Stimulated activated CD4-positive, alpha-beta T cell treated with anti-CD3 and anti-CD28 coated beads, TNF-alpha, amount 100 ng/mL, for 4 hours (primary cell): ENCODE data around the gene B2M.
"Not testable (repeated sequence)": the region's sequence is repeated elsewhere in the genome, so short reads cannot be mapped to it uniquely, and the experiment has no call there.

ENCODE experiments used
- DNase-seq, 3 experiments: peaks; one replicate each; pipeline ENCODE4 v3.0.0-alpha.2; 2020; ENCODE audit warnings: low read depth in 3 of 3

B2M gene

GRCh38 chr15:44726136-44726535 lies 14.8 kb downstream of the B2M start:
- no peak for DNase-seq

DNA sequence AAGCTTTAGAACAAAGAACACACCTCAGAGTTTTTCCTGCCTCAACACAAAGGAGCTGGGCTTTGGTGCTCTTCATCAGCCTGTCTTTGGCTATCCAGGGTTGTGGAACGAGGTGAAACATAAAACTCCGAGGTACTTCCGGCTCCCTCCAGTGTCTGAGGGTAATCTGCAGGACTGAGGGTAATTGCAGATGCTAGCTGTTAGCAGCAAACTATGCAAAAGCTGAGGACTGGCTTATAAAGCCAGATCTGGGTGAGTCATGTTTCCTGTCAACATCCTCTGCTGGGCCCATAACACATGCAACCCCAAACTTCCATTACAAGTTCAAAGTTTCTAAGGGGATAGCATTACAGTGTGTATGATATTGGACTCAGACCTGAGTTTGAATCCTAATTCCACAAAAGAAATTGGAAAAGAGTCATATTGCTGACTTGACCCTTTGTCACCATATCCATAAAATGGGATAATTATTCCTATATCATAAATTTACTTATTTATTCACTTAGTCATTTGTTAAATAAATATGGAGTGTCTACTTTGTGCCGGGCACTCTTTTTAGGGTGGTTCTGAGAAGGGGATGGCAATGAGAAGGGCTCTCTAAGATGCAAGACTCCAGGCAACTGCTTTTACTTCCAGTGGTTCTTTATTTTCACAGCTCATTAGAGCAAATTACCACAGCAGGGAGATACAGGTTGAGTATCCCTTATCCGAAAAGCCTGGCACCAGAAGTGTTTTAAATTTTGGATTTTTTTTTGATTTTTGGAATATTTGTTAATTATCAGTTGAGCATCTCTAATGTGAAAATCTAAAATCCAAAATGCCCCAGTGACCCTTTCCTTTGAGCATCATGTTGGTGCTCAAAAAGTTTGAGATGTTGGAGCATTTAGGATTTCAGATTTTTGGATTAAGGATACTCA lies 15.5 kb downstream of the B2M start:
- peak in 2 of 3 experiments; percentile 46 to 68 for DNase-seq

- DNase-seq: no peak
Measured at GRCh38 chr15:44727485-44728231, 16.3 kb downstream of the B2M start.

DNA sequence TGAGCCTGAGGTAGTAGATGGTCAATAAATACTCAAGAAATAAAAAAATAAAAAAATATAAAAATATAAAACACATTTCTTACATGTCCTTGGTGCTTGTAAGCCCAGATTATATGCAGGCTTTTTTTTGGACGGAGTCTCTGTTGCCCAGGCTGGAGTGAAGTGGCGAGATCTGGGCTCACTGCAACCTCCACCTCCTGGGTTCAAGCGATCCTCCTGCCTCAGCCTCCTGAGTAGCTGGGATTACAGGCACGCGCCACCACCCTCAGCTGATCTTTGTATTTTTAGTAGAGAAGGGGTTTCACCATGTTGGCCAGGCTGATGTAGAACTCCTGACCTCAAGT lies 16.9 kb downstream of the B2M start:
- not testable (repeated sequence) for DNase-seq

DNA sequence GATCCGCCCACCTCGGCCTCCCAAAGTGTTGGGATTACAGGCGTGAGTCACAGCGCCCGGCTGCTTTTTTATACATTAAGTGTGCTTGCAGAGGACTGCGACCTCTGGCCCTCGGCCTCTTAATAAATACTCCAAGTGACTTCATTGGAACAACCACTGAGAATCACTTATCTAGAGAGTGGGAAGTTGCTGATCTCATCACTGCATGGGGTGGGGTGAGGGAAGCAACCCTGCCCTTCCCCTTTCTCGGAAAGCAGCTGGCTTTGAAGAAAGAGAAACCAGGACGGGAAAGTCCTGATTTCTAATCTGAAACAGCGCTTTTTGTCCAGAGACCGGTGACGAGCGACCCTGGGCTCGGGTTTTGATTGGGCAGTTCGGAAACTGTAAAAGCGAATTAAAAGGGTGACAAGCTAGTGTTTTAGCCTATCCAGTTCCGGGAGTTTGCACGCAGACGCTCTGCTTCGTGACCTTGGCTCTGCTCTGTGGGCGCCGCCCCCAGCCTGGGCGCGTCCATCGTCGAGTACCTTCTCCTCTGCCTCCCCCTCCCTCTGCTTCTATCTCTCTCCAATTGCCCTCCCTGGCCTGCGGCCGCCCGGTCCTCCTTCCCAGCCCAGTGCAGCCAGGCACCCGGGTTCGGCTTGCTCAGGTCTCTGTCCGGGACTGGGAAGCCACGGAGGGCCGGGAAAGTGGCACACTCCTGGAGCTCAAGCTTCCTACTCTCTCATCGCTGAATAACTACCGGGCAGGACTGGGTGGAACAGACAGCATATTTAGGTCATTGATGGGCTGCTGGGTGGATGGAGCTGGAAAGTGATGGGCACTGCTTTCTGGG lies 17.5 kb downstream of the B2M start:
- DNase-seq: peak; percentile 70 to 97 (median 95)

GRCh38 chr15:44729408-44730127 lies 18.3 kb downstream of the B2M start:
- peak in 2 of 3 experiments; percentile 22 to 34 for DNase-seq

- no peak for DNase-seq
Measured at GRCh38 chr15:44734839-44735481, 23.6 kb downstream of the B2M start.

GRCh38 chr15:44735482-44736180 lies 24.3 kb downstream of the B2M start:
- peak in 1 of 3 experiments; percentile 15 for DNase-seq

GRCh38 chr15:44736181-44736765 lies 25.0 kb downstream of the B2M start, which contains the start of gene TRIM69:
TRIM69 (plus strand) TSS chr15:44736528; CDS start chr15:44736705, 177 bp downstream.
- no peak for DNase-seq

DNA sequence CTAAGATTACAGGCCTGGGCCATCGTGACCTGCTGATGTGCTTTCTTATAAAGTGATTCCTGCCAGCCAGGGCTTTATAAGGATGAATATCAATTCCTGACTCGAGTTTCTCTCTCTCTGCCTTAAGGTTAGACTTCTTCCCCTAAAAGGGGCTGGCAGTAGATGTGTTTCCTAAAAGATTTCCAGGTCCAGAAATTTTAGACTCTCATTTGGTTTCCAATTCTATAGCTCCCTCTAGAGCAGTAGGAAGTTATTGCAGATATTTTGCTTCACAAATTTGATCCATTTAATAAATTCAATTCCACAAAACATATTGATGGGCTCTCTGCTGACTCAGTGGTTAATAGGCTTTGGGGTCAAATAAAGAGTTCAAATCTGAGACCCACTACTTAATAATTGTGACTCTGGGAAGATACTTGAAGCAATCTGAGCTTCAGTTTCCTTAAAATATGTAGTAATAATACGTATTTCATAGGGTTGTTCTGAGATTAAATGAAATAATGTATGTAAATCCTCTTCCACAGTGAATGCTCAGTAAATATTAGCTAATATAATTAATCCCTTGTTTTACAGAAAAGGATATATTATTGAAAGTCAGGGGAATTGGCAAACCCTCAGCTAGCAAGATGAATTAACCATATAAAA lies 27.1 kb downstream of the B2M start:
- DNase-seq: no peak

DNA sequence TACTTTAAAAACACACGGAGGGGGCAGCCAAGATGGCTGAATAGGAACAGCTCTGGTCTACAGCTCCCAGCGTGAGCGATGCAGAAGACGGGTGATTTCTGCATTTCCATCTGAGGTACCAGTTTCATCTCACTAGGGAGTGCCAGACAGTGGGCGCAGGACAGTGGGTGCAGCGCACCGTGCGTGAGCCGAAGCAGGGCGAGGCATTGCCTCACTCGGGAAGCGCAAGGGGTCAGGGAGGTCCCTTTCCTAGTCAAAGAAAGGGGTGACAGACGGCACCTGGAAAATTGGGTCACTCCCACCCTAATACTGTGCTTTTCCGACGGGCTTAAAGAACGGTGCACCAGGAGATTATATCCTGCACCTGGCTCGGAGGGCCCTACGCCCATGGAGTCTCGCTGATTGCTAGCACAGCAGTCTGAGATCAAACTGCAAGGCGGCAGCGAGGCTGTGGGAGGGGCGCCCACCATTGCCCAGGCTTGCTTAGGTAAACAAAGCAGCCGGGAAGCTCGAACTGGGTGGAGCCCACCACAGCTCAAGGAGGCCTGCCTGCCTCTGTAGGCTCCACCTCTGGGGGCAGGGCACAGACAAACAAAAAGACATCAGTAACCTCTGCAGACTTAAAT lies 28.0 kb downstream of the B2M start:
- not testable (repeated sequence) for DNase-seq

DNA sequence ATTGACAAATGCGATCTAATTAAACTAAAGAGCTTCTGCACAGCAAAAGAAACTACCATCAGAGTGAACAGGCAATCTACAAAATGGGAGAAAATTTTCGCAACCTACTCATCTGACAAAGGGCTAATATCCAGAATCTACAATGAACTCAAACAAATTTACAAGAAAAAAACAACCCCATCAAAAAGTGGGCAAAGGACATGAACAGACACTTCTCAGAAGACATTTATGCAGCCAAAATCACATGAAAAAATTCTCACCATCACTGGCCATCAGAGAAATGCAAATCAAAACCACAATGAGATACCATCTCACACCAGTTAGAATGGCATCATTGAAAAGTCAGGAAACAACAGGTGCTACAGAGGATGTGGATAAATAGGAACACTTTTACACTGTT lies 32.1 kb downstream of the B2M start:
- not testable (repeated sequence) for DNase-seq

GRCh38 chr15:44753345-44753744 lies 42.0 kb downstream of the B2M start:
- DNase-seq: no peak

DNA sequence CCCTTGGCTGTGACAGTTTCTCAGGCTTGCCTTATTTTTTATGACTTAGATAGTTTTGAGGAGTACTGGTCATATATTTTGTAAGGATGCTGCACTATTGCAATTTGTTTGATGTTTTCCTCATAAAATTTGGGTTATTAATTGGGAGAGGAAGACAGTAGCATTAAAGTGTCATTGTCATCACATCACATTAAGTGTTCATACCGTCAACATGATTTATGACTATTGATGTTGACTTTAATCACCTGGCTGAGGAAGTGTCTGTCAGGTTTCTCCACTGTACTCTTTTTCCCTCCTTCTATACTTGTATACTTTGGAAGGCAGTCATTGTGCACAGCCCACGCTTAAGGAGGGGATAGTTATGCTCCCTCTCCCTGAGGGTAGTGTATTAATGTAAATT lies 51.9 kb downstream of the B2M start:
- no peak for DNase-seq

GRCh38 chr15:44763848-44764247 lies 52.5 kb downstream of the B2M start:
- no peak for DNase-seq

DNA sequence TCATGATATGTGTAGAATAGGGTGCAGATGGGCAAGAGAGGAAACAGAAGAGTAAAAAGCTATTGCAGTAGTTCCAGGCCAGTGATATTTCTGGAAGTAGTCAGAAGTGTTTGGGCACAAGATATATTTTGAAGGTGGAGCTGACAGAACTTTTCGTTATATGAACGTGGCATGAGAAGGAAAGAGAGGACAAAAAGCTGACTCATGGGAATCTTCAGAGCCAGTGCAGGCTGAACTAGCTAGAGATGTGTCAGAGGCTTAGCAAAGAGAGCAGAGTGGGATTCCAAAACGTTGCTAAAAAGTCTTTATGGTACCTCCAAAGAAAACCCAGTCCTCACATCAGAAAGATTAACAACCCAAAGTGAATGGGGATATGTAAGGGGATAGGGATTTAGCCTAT lies 53.7 kb downstream of the B2M start:
- DNase-seq: no peak
